ENCODE results near the gene CHRNA4. TPM values are rescaled to one million over a fixed set of nuclear protein-coding genes. Genes with fewer than 3 reads are reported as not detected.
"Not testable (repeated sequence)": the region's sequence is repeated elsewhere in the genome, so short reads cannot be mapped to it uniquely, and the experiment has no call there.

CHRNA4 gene
- total RNA-seq, 2 donors from 2014 or later, result not detected

DNA sequence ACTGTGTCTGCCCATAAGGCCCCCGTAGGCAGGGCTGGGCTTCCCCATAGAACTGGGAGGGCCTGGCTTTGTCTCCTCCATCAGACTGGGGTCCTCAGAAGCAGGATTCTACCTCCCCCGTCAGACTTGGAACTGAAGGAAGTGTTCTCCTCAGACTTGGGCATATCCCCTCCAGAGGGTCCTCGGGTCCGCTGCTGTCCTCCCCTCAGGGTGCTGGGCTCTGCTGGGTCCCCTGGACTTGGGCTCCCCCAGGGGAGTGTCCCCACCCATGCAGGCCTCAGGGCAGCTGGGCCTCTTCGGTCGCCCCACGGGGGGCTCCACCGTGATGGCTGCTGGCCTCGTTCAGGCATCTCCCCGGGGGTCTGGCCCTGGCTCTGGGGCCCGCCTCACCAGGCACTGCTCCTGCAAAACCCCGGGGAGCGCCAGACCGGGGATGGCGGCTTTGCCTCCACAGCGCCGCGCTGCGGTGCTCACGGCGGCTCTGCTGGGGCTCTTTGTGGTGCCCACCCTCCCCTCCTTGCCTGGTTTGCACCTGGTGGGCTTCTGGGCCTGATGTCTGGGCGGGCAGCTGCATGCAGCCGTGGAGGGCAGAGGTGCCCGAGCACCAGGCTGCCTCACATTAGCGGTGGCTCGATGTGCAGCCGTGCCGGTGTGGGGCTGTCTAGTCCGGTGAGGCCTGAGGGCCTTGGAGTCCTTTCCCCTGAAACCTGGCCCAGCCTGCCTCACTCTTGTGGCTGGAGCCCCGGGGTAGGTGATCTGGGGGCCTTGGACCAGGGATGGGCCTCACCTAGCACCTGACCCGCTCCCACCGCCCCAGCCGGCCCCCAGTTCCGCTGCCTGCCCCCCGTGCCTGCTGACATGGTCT is 54.2 kb downstream of the CHRNA4 start:
- DNase-seq, result no peak
- Mint-ChIP-seq H3K4me3 (no peak overlapping the region), H3K27me3 (peaks cover 10% of the 10 kb centered on the region), H3K4me1 (no peaks in the 10 kb centered on the region), H3K36me3 (ENCODE audit: low read depth) (no peaks in the 10 kb centered on the region), H3K27ac (no peak overlapping the region)
- ATAC-seq, result no peak
- peaks cover 2% of the 10 kb centered on the region for H3K9me3 ChIP-seq (ENCODE audit: control insufficient read depth, low read length, poor library complexity, severe bottlenecking)

DNA sequence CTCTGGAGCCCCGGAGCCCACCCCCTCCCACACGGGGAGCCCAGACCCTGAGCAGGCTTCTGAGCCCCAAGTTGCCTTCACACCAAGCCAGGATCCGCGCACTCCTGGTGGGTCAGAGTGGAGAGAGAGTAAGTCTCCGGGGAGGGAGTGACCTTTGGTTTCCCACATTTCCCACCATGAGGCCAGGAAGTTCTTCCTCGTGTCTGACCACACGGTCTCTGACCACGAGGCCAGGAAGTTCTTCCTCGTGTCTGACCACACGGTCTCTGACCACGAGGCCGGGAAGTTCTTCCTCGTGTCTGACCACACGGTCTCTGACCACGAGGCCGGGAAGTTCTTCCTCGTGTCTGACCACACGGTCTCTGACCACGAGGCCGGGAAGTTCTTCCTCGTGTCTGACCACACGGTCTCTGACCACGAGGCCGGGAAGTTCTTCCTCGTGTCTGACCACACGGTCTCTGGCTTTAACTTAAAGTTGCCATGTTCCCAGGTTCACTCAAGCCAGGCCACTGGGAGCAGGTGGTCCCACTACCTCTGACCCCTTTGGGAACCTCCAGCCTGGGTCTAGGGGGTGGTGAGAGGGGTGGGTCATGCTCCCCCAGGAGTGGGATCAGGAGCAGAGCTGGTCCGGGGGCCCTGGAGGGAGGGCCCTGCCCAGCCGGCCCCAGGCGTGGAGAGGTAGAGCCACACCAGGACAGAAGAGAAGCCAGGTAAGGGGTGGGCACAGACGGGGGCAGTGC is 55.0 kb downstream of the CHRNA4 start:
- not testable (repeated sequence) for H3K9me3 ChIP-seq (ENCODE audit: control insufficient read depth, low read length, poor library complexity, severe bottlenecking); H3K4me3 Mint-ChIP-seq; ATAC-seq; H3K36me3 Mint-ChIP-seq (ENCODE audit: low read depth); H3K4me1 Mint-ChIP-seq; DNase-seq; H3K27ac Mint-ChIP-seq
- H3K27me3 Mint-ChIP-seq, result peaks cover 10% of the 10 kb centered on the region

DNA sequence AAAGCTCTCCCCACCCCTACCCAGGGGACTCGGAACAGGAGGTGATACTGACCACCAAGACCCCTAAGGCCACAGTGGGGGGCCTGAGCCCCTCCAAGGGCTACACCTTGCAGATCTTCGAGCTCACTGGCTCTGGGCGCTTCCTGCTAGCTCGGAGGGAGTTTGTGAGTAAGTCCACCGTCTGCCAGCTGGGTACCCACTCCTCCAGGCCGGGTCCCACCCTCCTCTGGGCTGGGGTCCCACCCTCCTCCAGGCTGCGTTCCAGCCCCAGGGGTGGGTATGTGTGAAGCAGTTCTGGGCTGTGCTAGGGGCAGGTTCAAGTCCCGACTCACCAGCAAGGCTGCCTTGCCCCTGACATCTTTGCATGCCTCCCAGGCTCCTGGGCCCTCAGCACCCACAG is 55.8 kb downstream of the CHRNA4 start:
- Mint-ChIP-seq H3K36me3 (ENCODE audit: low read depth) (peaks cover 2% of the 10 kb centered on the region), H3K27ac (no peak overlapping the region), H3K4me1 (no peaks in the 10 kb centered on the region), H3K27me3 (peaks cover 16% of the 10 kb centered on the region), H3K4me3 (no peak overlapping the region)
- H3K9me3 ChIP-seq (ENCODE audit: control insufficient read depth, low read length, poor library complexity, severe bottlenecking), result peaks cover 2% of the 10 kb centered on the region
- ATAC-seq (no peak), DNase-seq (no peak)

DNA sequence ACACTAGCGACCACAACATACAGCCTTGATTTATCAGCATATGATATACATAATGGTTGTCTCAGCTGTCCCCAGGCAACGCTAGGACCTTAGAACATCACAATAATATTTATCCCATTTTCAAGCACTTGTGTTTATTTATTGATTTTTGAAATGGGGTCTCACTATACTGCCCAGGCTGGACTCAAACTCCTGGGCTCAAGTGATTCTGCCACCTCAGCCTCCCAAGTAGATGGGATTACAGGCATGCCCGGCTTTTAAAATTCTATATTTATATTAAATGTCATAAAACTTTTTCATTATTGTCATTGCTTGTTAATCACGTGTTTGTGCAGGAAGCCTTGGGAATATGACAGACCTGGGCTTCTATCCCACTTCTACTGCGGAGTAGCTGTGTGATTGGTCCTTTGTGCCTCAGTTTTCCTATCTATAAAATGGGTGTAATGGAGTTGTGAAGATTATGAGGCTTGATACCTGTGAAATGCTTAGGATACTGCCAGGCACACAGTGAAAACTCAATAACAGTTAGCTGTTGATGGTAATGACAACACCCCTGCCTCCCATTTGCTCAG is 58.0 kb downstream of the CHRNA4 start:
- DNase-seq (no peak), ATAC-seq (no peak)
- peaks cover 2% of the 10 kb centered on the region for H3K36me3 Mint-ChIP-seq (ENCODE audit: low read depth)
- peaks cover 16% of the 10 kb centered on the region for H3K27me3 Mint-ChIP-seq
- H3K27ac Mint-ChIP-seq, result no peak overlapping the region
- no peaks in the 10 kb centered on the region for H3K4me1 Mint-ChIP-seq
- peaks cover 2% of the 10 kb centered on the region for H3K9me3 ChIP-seq (ENCODE audit: control insufficient read depth, low read length, poor library complexity, severe bottlenecking)
- H3K4me3 Mint-ChIP-seq, result no peak overlapping the region

DNA sequence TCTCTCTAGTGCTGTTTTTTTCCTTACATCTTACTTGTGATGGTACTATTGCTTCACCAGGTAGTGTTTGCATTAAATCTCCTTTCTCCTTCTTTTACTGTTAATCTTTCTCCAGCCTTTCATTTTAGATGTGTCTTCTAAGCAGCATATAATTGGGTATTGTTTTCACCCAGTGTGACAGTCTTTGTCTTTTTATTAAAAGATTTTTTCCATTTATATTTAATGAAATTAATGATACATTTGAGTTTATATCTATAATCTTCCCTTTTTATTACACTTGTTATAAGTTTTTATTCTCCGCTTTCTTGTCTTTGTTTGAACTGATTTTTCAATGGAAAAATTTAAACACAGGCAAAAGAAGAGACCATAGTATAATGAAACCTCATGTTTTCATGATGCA is 59.5 kb downstream of the CHRNA4 start:
- H3K27ac Mint-ChIP-seq, result no peak overlapping the region
- no peaks in the 10 kb centered on the region for H3K4me1 Mint-ChIP-seq
- peaks cover 2% of the 10 kb centered on the region for H3K36me3 Mint-ChIP-seq (ENCODE audit: low read depth)
- DNase-seq, result no peak
- H3K9me3 ChIP-seq (ENCODE audit: control insufficient read depth, low read length, poor library complexity, severe bottlenecking), result peaks cover 2% of the 10 kb centered on the region
- ATAC-seq, result no peak
- H3K4me3 Mint-ChIP-seq, result no peak overlapping the region
- peaks cover 16% of the 10 kb centered on the region for H3K27me3 Mint-ChIP-seq

DNA sequence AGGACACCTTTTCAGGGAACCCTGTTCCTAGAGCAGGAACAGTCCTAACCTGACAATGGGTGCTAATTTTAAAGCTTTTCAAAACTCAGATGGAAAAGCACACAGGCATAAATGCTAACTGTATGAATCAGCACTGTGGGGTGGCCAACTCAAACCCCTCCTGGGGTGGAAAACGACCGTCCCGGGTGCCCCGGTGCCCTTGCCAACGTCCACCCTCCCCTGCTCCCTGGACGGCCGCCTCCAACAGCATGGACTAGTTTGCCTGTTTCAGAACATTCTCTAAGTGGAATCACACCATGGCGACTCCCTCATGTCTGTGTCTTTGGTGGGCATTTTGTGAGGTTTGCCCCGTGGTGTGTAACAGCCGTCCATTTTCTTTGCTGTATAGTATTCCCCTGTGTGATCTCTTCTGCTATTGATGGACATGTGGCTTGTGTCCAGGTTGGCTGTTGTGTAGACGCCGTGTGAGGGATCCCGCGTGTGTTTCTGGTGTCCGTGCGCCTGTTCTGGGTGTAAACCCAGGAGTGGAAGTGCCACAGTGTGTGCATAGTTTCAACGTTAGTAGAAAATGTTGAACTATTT is 62.3 kb downstream of the CHRNA4 start:
- DNase-seq, result no peak

DNA sequence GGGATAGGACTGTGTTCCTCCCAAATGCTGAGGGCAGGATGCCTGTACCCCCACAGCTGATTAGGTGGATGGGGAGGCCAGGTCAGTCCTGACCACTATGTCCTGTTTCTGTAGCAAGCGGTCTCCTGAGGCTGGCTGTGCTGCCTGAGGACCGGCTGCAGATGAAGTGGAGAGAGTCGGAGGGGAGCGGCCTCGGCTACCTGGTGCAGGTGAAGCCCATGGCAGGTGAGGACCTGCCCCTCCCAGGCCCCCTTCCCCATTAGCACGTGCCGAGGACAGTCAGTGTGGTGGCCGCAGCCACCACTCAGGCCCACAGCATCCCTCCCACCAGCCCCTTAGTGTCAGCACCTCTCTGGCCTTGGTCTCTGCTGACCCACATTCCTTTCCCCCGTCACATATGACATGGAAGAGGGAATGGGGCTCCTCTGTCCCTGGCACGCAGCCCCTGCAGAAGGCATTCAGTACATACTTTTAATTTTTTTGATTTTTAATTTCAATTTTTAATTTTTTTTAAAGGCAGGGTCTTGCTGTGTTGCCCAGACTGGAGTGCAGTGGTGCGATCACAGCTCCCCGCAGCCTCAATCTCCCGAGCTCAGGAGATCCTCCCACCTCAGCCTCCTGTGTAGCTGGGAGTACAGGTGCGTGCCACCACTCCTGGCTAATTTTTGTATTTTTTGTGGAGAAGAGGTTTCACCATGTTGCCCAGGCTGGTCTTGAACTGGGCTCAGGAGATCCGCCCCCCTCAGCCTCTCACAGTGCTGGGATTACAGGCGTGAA is 63.2 kb downstream of the CHRNA4 start:
- no peak for ATAC-seq
- peaks cover 2% of the 10 kb centered on the region for H3K9me3 ChIP-seq (ENCODE audit: control insufficient read depth, low read length, poor library complexity, severe bottlenecking)
- peaks cover 16% of the 10 kb centered on the region for H3K27me3 Mint-ChIP-seq
- H3K36me3 Mint-ChIP-seq (ENCODE audit: low read depth), result peaks cover 2% of the 10 kb centered on the region
- H3K4me1 Mint-ChIP-seq, result peaks cover 6% of the 10 kb centered on the region
- no peak for DNase-seq
- no peak overlapping the region for H3K27ac Mint-ChIP-seq
- no peak overlapping the region for H3K4me3 Mint-ChIP-seq

More for the DNA sequence above, 62.3 kb downstream of the CHRNA4 start:
- Mint-ChIP-seq H3K27me3 (peaks cover 16% of the 10 kb centered on the region), H3K36me3 (ENCODE audit: low read depth) (peaks cover 2% of the 10 kb centered on the region), H3K4me1 (peaks cover 6% of the 10 kb centered on the region), H3K27ac (no peak overlapping the region), H3K4me3 (no peak overlapping the region)
- no peak for ATAC-seq
- H3K9me3 ChIP-seq (ENCODE audit: control insufficient read depth, low read length, poor library complexity, severe bottlenecking), result peaks cover 2% of the 10 kb centered on the region

DNA sequence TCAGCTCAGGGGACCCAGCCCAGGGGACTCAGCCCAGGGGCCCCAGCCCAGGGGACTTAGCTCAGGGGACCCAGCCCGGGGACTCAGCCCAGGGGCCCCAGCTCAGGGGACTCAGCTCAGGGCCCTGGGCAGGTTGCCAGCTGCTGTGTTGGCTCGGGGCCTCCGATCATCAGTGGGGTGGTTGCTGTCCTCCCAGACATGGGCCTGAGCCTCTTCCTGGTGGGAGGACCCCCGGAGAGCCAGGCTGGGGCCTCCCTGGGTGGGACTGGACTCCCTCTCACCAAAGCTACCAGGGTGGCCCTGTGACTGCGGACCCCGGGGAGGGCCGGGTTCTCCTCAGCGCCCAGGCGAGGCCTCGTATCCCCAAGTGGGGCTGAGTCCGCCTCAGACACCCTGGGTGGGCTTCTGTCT is 63.8 kb downstream of the CHRNA4 start:
- no peak overlapping the region for H3K27ac Mint-ChIP-seq
- H3K27me3 Mint-ChIP-seq, result peaks cover 10% of the 10 kb centered on the region
- H3K4me1 Mint-ChIP-seq, result peaks cover 6% of the 10 kb centered on the region
- no peak overlapping the region for H3K4me3 Mint-ChIP-seq
- ATAC-seq (no peak), DNase-seq (no peak)
- H3K9me3 ChIP-seq (ENCODE audit: control insufficient read depth, low read length, poor library complexity, severe bottlenecking), result peaks cover 2% of the 10 kb centered on the region
- H3K36me3 Mint-ChIP-seq (ENCODE audit: low read depth), result peaks cover 2% of the 10 kb centered on the region

DNA sequence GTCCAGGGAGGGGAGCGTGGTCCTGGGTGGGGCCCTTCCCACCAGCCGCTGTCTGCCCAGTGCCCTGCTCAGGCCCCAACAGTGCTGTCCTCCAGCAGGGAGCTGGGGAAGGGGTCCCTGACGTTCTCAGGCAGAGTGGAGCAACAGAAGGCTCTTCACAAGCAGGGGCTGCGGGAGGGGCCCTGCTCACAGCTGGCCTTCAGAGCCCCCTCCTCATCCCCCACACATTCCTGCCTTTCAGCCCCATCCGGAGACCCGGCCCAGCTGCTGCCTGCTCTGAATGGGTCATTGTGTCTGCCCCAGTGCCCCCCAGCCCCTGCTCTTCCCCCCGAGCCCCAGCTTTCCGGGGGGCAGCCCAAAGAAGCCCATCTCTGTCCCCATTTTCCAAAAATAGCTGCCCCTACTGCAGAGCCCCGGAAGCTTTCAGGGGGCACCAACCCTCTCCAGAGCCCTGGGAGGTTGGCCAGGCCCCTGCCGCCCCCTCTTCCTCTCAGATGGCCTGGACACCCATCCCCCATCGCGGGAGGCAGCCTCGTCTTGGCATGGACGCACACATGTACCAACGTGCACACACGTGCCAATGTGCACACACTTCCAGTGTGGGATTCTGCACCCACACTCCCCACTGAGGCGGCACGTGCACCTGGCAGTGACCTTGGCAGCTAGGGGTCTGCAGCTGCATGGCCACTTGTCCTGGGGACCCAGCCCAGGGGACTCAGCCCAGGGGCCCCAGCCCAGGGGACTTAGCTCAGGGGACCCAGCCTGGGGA is 64.4 kb downstream of the CHRNA4 start:
- H3K27me3 Mint-ChIP-seq, result peaks cover 10% of the 10 kb centered on the region
- DNase-seq (no peak), ATAC-seq (no peak)
- no peak overlapping the region for H3K27ac Mint-ChIP-seq
- H3K9me3 ChIP-seq (ENCODE audit: control insufficient read depth, low read length, poor library complexity, severe bottlenecking), result no peaks in the 10 kb centered on the region
- H3K4me1 Mint-ChIP-seq, result peaks cover 6% of the 10 kb centered on the region
- peaks cover 2% of the 10 kb centered on the region for H3K36me3 Mint-ChIP-seq (ENCODE audit: low read depth)
- no peak overlapping the region for H3K4me3 Mint-ChIP-seq

DNA sequence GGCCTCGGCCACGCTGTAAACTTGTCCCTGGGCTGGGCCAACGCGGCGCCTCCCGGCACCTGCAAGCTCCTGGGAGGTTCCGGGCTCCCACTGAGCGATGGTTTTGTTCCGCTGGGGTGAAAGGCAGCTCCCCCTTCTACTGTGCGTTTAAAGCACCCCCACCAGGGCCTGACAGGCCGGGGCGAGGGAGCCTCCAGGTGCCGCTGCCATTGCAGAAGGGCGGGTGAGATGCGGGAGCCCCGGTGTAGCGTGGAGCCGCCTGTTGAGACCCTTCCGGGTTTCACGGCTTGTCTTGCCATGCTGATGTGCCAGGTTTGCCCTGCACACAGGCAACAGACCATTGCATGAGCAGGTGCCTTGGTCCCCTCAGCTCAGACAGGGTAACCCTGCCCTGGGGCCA is 65.3 kb downstream of the CHRNA4 start:
- ATAC-seq, result peak; percentile 26
- H3K27me3 Mint-ChIP-seq, result peaks cover 9% of the 10 kb centered on the region
- H3K27ac Mint-ChIP-seq, result peak overlapping the region; percentile 56
- no peaks in the 10 kb centered on the region for H3K9me3 ChIP-seq (ENCODE audit: control insufficient read depth, low read length, poor library complexity, severe bottlenecking)
- no peak for DNase-seq
- peaks cover 6% of the 10 kb centered on the region for H3K4me1 Mint-ChIP-seq
- H3K36me3 Mint-ChIP-seq (ENCODE audit: low read depth), result no peaks in the 10 kb centered on the region
- peak overlapping the region; percentile 70 for H3K4me3 Mint-ChIP-seq

DNA sequence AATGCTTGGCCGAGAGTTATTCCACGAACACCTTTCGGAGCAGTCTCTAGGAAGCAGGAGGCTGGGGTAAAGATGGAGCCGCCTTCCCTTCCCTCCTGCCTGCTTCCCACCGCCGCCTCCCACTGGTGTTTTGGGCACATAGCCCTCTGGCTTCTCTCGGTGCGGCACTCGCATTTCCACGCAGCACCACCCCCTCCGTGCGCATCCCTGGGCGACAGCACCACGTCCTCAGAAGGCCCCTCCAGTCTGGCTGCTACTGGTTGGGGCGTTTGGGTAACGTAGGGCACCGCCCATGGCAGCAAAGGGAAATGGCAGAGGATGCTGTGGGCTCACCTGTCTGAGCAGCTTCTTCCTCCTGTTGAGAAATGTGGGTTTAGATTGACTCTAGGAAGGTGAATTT is 65.7 kb downstream of the CHRNA4 start:
- no peak for DNase-seq
- H3K27me3 Mint-ChIP-seq, result peaks cover 4% of the 10 kb centered on the region

DNA sequence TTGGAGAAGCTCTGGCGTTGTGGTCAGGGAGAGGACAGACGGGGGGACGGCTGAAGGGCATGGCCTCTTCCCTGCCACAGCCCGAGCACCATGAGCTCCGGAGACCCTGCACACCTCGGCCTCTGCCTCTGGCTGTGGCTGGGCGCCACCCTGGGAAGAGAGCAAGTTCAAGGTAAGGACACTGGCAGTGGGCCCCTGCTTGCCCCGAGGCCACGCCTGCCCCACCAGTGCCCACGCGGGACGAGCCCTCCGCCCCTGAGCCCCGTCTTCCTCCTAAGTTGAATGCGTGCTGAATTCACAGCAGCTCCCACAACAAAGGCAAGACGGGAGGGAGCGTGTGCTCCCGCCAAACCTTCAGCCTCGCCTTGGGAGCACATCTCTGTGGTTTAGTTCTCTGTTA is 66.1 kb downstream of the CHRNA4 start:
- no peaks in the 10 kb centered on the region for H3K9me3 ChIP-seq (ENCODE audit: control insufficient read depth, low read length, poor library complexity, severe bottlenecking)
- ATAC-seq, result no peak
- Mint-ChIP-seq H3K27me3 (peaks cover under 1% of the 10 kb centered on the region), H3K4me3 (peak overlapping the region; percentile 70), H3K36me3 (ENCODE audit: low read depth) (no peaks in the 10 kb centered on the region), H3K27ac (peak overlapping the region; percentile 56), H3K4me1 (peaks cover 6% of the 10 kb centered on the region)
- DNase-seq, result no peak

More for the DNA sequence above, 65.7 kb downstream of the CHRNA4 start:
- Mint-ChIP-seq H3K36me3 (ENCODE audit: low read depth) (no peaks in the 10 kb centered on the region), H3K4me3 (peak overlapping the region; percentile 70), H3K27ac (peak overlapping the region; percentile 56), H3K4me1 (peaks cover 6% of the 10 kb centered on the region)
- ATAC-seq, result peak; percentile 66
- no peaks in the 10 kb centered on the region for H3K9me3 ChIP-seq (ENCODE audit: control insufficient read depth, low read length, poor library complexity, severe bottlenecking)
